Neural crest cell (in vitro differentiated cells): Measurements from ENCODE around the gene KCNIP4. TPM values are rescaled to one million over a fixed set of nuclear protein-coding genes. Genes with fewer than 3 reads are reported as not detected.

Experiments
- DNase-seq: peaks from one replicate; pipeline ENCODE4 v3.0.0; 2021; ENCODE audit warnings: low read depth, mixed read lengths, low spot score
- H3K27ac Mint-ChIP-seq: one replicate; pipeline ENCODE4 v1.8.0; 2021; ENCODE audit warnings: mild to moderate bottlenecking, mixed read lengths; ENCODE audit not compliant: unreplicated experiment
- H3K27me3 Mint-ChIP-seq: 2 replicates; pipeline ENCODE4 v1.8.0; 2021; ENCODE audit warnings: low read depth, mild to moderate bottlenecking, mixed read lengths
- H3K36me3 Mint-ChIP-seq: 2 replicates; pipeline ENCODE4 v1.8.0; 2021; ENCODE audit warnings: low read depth, mild to moderate bottlenecking, mixed read lengths
- H3K4me1 Mint-ChIP-seq: 2 replicates; pipeline ENCODE4 v1.8.0; 2021; ENCODE audit warnings: mixed read lengths
- H3K4me3 Mint-ChIP-seq: one replicate; pipeline ENCODE4 v1.8.0; 2021; ENCODE audit warnings: mild to moderate bottlenecking, mixed read lengths
- H3K9me3 Mint-ChIP-seq: 2 replicates; pipeline ENCODE4 v1.8.0; 2021; ENCODE audit warnings: mixed read lengths
- CTCF ChIP-seq: fragments of 200-600 bp; sonication (generic); conservative IDR thresholded peaks from 2 replicates; pipeline ENCODE4 v1.5.0; 2021; ENCODE audit warnings: antibody characterized with exemption, mild to moderate bottlenecking
- total RNA-seq: library from RNA; stranded (reverse); gene quantifications from 2 replicates; pipeline ENCODE4 v1.2.1, GENCODE V29; 2021

Gene KCNIP4
- total RNA-seq, 1 donor from 2014 or later, result 0.33 TPM

GRCh38 chr4:21753084-21753760 lies 195.3 kb downstream of the KCNIP4 start:
- H3K9me3 Mint-ChIP-seq, result no peaks in the 10 kb centered on the region

GRCh38 chr4:21752616-21753015 lies 196.0 kb downstream of the KCNIP4 start:
- no peaks in the 10 kb centered on the region for H3K4me1 Mint-ChIP-seq
- no peak overlapping the region for H3K27ac Mint-ChIP-seq
- H3K9me3 Mint-ChIP-seq, result no peaks in the 10 kb centered on the region
- H3K27me3 Mint-ChIP-seq, result peaks cover 7% of the 10 kb centered on the region
- no peak for DNase-seq
- no peaks in the 10 kb centered on the region for H3K36me3 Mint-ChIP-seq
- H3K4me3 Mint-ChIP-seq, result no peak overlapping the region
- TF ChIP-seq CTCF, result no peak

More at GRCh38 chr4:21753084-21753760, 195.3 kb downstream of the KCNIP4 start:
- no peak for DNase-seq
- H3K27me3 Mint-ChIP-seq, result peaks cover 7% of the 10 kb centered on the region
- no peaks in the 10 kb centered on the region for H3K4me1 Mint-ChIP-seq
- TF ChIP-seq CTCF, result no peak
- H3K27ac Mint-ChIP-seq, result no peak overlapping the region
- H3K4me3 Mint-ChIP-seq, result no peak overlapping the region
- no peaks in the 10 kb centered on the region for H3K36me3 Mint-ChIP-seq

- no peaks in the 10 kb centered on the region for H3K9me3 Mint-ChIP-seq
- peaks cover 7% of the 10 kb centered on the region for H3K27me3 Mint-ChIP-seq
- H3K36me3 Mint-ChIP-seq, result no peaks in the 10 kb centered on the region
- H3K27ac Mint-ChIP-seq, result no peak overlapping the region
- H3K4me1 Mint-ChIP-seq, result no peaks in the 10 kb centered on the region
- DNase-seq, result no peak
- TF ChIP-seq CTCF, result no peak
- no peak overlapping the region for H3K4me3 Mint-ChIP-seq
Observed at GRCh38 chr4:21749924-21750323, 198.6 kb downstream of the KCNIP4 start.

GRCh38 chr4:21749412-21749811 lies 199.2 kb downstream of the KCNIP4 start:
- Mint-ChIP-seq H3K27ac (no peak overlapping the region), H3K4me1 (no peaks in the 10 kb centered on the region), H3K36me3 (no peaks in the 10 kb centered on the region), H3K27me3 (peaks cover 7% of the 10 kb centered on the region), H3K4me3 (no peak overlapping the region), H3K9me3 (no peaks in the 10 kb centered on the region)
- DNase-seq, result no peak
- no peak for TF ChIP-seq CTCF

GRCh38 chr4:21744046-21744445 lies 204.5 kb downstream of the KCNIP4 start:
- no peaks in the 10 kb centered on the region for H3K4me1 Mint-ChIP-seq
- no peaks in the 10 kb centered on the region for H3K9me3 Mint-ChIP-seq

More at GRCh38 chr4:21744046-21744445, 204.5 kb downstream of the KCNIP4 start:
- Mint-ChIP-seq H3K36me3 (no peaks in the 10 kb centered on the region), H3K4me3 (no peak overlapping the region), H3K27me3 (peaks cover 3% of the 10 kb centered on the region), H3K27ac (no peak overlapping the region)
- DNase-seq, result no peak
- TF ChIP-seq CTCF, result no peak
